Measurements from ENCODE around the gene DNAH14. TPM values are rescaled to one million over a fixed set of nuclear protein-coding genes. Genes with fewer than 3 reads are reported as not detected.

Gene DNAH14
- total and polyA plus RNA-seq, 2 donors (not counting 1 experiment from before 2014, with no cell fraction given): not detected

- peaks cover 4 to 89% of the 10 kb centered on the region in 2 experiments for H3K36me3 ChIP-seq (replicated peaks in 1 of 2; ENCODE audit: control extremely low read depth in 1 of 2, control insufficient read depth in 1 of 2, extremely low read depth in 1 of 2, insufficient read depth in 2 of 2, low read length in 1 of 2)
- H3K9me3 Mint-ChIP-seq (ENCODE audit: insufficient read depth): no peaks in the 10 kb centered on the region
- ChIA-PET POLR2A (no interaction called here), CTCF (no interaction called here)
- WGBS (ENCODE audit: insufficient coverage): 100% methylated on average over 1 of the region's 4 CpGs
- H3K27ac ChIP-seq (ENCODE audit: low read length in 2 of 2): no peak overlapping the region
- no peaks in the 10 kb centered on the region for H3K27me3 Mint-ChIP-seq
- TF ChIP-seq CTCF (IDR thresholded peaks at IDR 0.05) (no peak), EZH2 (IDR thresholded peaks at IDR 0.05; ENCODE audit: borderline replicate concordance, insufficient read depth, low read depth, low read length, poor library complexity, severe bottlenecking) (no peak)
- no peak overlapping the region for H3K27ac Mint-ChIP-seq
- no peaks in the 10 kb centered on the region for H3K4me1 Mint-ChIP-seq
- peaks cover 21% of the 10 kb centered on the region for H3K79me2 ChIP-seq (ENCODE audit: control insufficient read depth, insufficient read depth, low read length)
- intact Hi-C loops (cut with micrococcal nuclease): no loop called here
- H3K9ac ChIP-seq (ENCODE audit: low read length): no peak overlapping the region
- H3K4me3 ChIP-seq (ENCODE audit: control extremely low read depth in 1 of 5, extremely low read depth in 1 of 5, insufficient read depth in 1 of 5, low read depth in 2 of 5, low read length in 4 of 5): no peak overlapping the region
- ATAC-seq (ENCODE audit: low read depth): no peak
- no peak for DNase-seq
- no peak overlapping the region for H2AFZ ChIP-seq (ENCODE audit: insufficient read depth, low read depth, low read length, poor library complexity, severe bottlenecking)
- no peak overlapping the region for H3K4me2 ChIP-seq (replicated peaks; ENCODE audit: low read depth, low read length, poor library complexity, severe bottlenecking)
- no peaks in the 10 kb centered on the region for H3K27me3 ChIP-seq (replicated peaks in 1 of 4; ENCODE audit: control extremely low read depth in 1 of 4, control insufficient read depth in 3 of 4, insufficient read depth in 4 of 4, low read length in 3 of 4)
- H3K4me3 Mint-ChIP-seq: no peak overlapping the region
- no peaks in the 10 kb centered on the region for H3K9me3 ChIP-seq (ENCODE audit: control extremely low read depth in 1 of 3, control insufficient read depth in 2 of 3, insufficient read depth in 1 of 3, low read length in 2 of 3)
- no peaks in the 10 kb centered on the region for H3K4me1 ChIP-seq (ENCODE audit: control insufficient read depth in 2 of 2, insufficient read depth in 2 of 2, low read length in 2 of 2)
- peaks cover 9% of the 10 kb centered on the region for H4K20me1 ChIP-seq (ENCODE audit: control insufficient read depth, insufficient read depth, low read length, poor library complexity, severe bottlenecking)
Observed at GRCh38 chr1:225408249-225408648, 478.8 kb downstream of the DNAH14 start.

- TF ChIP-seq CTCF (IDR thresholded peaks at IDR 0.05): no peak
- no peak for TF ChIP-seq EZH2 (IDR thresholded peaks at IDR 0.05; ENCODE audit: borderline replicate concordance, insufficient read depth, low read depth, low read length, poor library complexity, severe bottlenecking)
- Mint-ChIP-seq H3K9me3 (ENCODE audit: insufficient read depth) (no peaks in the 10 kb centered on the region), H3K27ac (no peak overlapping the region), H3K4me3 (no peak overlapping the region), H3K27me3 (no peaks in the 10 kb centered on the region), H3K4me1 (peaks cover 4% of the 10 kb centered on the region)
- no peaks in the 10 kb centered on the region for H3K9me3 ChIP-seq (ENCODE audit: control extremely low read depth in 1 of 3, control insufficient read depth in 2 of 3, insufficient read depth in 1 of 3, low read length in 2 of 3)
- no peak overlapping the region for H3K4me3 ChIP-seq (ENCODE audit: control extremely low read depth in 1 of 5, extremely low read depth in 1 of 5, insufficient read depth in 1 of 5, low read depth in 2 of 5, low read length in 4 of 5)
- intact Hi-C loops (cut with micrococcal nuclease): no loop called here
- H3K4me1 ChIP-seq (ENCODE audit: control insufficient read depth in 2 of 2, insufficient read depth in 2 of 2, low read length in 2 of 2): peaks cover 5% of the 10 kb centered on the region in 2 donors
- peaks cover 24% of the 10 kb centered on the region for H3K79me2 ChIP-seq (ENCODE audit: control insufficient read depth, insufficient read depth, low read length)
- ATAC-seq (ENCODE audit: low read depth) (no peak), DNase-seq (no peak)
- ChIA-PET POLR2A (no interaction called here), CTCF (interaction anchor here (1.5 kb wide), 1 partner anchor 14 kb away, joined by 5 read pairs; no protein-coding TSS in a partner anchor)
- 100% methylated on average over 5 of the region's 8 CpGs for WGBS (ENCODE audit: insufficient coverage)
- no peak overlapping the region for H3K9ac ChIP-seq (ENCODE audit: low read length)
- H3K36me3 ChIP-seq (replicated peaks in 1 of 2; ENCODE audit: control extremely low read depth in 1 of 2, control insufficient read depth in 1 of 2, extremely low read depth in 1 of 2, insufficient read depth in 2 of 2, low read length in 1 of 2): peaks cover 4 to 87% of the 10 kb centered on the region in 2 experiments
- no peaks in the 10 kb centered on the region for H3K27me3 ChIP-seq (replicated peaks in 1 of 4; ENCODE audit: control extremely low read depth in 1 of 4, control insufficient read depth in 3 of 4, insufficient read depth in 4 of 4, low read length in 3 of 4)
- no peak overlapping the region for H2AFZ ChIP-seq (ENCODE audit: insufficient read depth, low read depth, low read length, poor library complexity, severe bottlenecking)
- H4K20me1 ChIP-seq (ENCODE audit: control insufficient read depth, insufficient read depth, low read length, poor library complexity, severe bottlenecking): peaks cover 14% of the 10 kb centered on the region
- no peak overlapping the region for H3K4me2 ChIP-seq (replicated peaks; ENCODE audit: low read depth, low read length, poor library complexity, severe bottlenecking)
- H3K27ac ChIP-seq (ENCODE audit: low read length in 2 of 2): no peak overlapping the region
Observed at GRCh38 chr1:225409051-225409450, 479.6 kb downstream of the DNAH14 start.

Data from B cell (primary cell).